ENCODE measurements around the gene NOSIP. TPM values are rescaled to one million over a fixed set of nuclear protein-coding genes. Genes with fewer than 3 reads are reported as not detected.
A peak's percentile ranks its signal among the peaks of the same experiment; 100 is the strongest.

The NOSIP gene
- total RNA-seq, 1 donor from 2014 or later, result 47.0 TPM

DNA sequence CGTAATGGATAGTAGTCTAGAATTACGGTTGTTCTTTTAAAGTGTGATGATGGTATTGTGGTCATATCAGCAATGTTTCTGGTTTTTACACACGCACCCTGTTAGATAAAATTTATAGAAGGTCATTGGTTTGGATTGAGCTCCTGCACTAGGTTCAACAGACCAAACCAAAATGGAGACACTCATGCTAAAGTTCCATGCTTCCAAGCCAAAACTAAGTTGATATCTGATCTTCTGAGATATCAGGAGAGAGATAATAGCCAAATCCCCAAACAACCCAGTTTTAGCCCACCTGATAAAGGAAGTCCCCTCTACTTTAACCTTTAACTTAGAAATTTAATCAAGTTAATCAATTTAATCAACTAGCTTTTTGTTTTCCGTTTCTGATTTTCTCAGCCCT, 1.2 kb downstream of the NOSIP start:
- no peaks in the 10 kb centered on the region for H3K36me3 Mint-ChIP-seq (ENCODE audit: low read depth)
- no peaks in the 10 kb centered on the region for H3K9me3 Mint-ChIP-seq (ENCODE audit: low read depth)
- H3K27ac Mint-ChIP-seq (ENCODE audit: unreplicated experiment), result no peak overlapping the region
- TF ChIP-seq CTCF (IDR thresholded peaks at IDR 0.05), result no peak
- DNase-seq (ENCODE audit: low spot score), result no peak
- no peaks in the 10 kb centered on the region for H3K27me3 Mint-ChIP-seq (ENCODE audit: low read depth)
- H3K4me1 Mint-ChIP-seq (ENCODE audit: low read depth), result peaks cover 23% of the 10 kb centered on the region
- peak overlapping the region; percentile 88 for H3K4me3 Mint-ChIP-seq (ENCODE audit: unreplicated experiment)

- no peak for TF ChIP-seq CTCF (IDR thresholded peaks at IDR 0.05)
- Mint-ChIP-seq H3K4me1 (ENCODE audit: low read depth) (peaks cover 22% of the 10 kb centered on the region), H3K4me3 (ENCODE audit: unreplicated experiment) (no peak overlapping the region), H3K27ac (ENCODE audit: unreplicated experiment) (no peak overlapping the region), H3K36me3 (ENCODE audit: low read depth) (no peaks in the 10 kb centered on the region), H3K9me3 (ENCODE audit: low read depth) (no peaks in the 10 kb centered on the region), H3K27me3 (ENCODE audit: low read depth) (no peaks in the 10 kb centered on the region)
- DNase-seq (ENCODE audit: low spot score), result no peak
Measured at GRCh38 chr19:49574206-49574755, 6.1 kb downstream of the NOSIP start.

GRCh38 chr19:49573425-49573824, 6.9 kb downstream of the NOSIP start:
- H3K9me3 Mint-ChIP-seq (ENCODE audit: low read depth), result no peaks in the 10 kb centered on the region
- no peaks in the 10 kb centered on the region for H3K36me3 Mint-ChIP-seq (ENCODE audit: low read depth)
- DNase-seq (ENCODE audit: low spot score), result no peak
- H3K27ac Mint-ChIP-seq (ENCODE audit: unreplicated experiment), result no peak overlapping the region
- H3K4me3 Mint-ChIP-seq (ENCODE audit: unreplicated experiment), result no peak overlapping the region
- TF ChIP-seq CTCF (IDR thresholded peaks at IDR 0.05), result no peak
- no peaks in the 10 kb centered on the region for H3K27me3 Mint-ChIP-seq (ENCODE audit: low read depth)
- peaks cover 16% of the 10 kb centered on the region for H3K4me1 Mint-ChIP-seq (ENCODE audit: low read depth)

DNA sequence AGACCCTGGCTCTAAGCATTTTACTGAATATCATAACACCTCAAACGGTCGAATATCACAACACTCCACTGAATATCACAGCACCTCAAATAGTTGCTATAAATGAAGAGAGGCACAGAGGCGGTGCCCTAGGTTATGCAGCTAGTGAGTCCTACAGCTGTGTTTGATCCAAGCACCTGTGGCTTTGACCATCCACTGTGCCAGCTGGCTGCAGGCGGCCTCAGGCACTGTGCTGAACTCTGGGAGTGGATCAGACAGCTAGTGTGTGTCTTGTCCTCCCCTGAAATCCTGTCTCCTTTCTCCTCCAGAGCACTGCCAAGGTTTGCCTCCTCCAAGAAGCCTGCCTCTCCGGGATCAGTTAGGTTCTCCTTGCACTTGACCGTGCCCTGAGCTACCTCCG, 7.3 kb downstream of the NOSIP start:
- Mint-ChIP-seq H3K27me3 (ENCODE audit: low read depth) (no peaks in the 10 kb centered on the region), H3K27ac (ENCODE audit: unreplicated experiment) (no peak overlapping the region), H3K36me3 (ENCODE audit: low read depth) (no peaks in the 10 kb centered on the region), H3K9me3 (ENCODE audit: low read depth) (no peaks in the 10 kb centered on the region), H3K4me3 (ENCODE audit: unreplicated experiment) (no peak overlapping the region), H3K4me1 (ENCODE audit: low read depth) (peaks cover 20% of the 10 kb centered on the region)
- TF ChIP-seq CTCF (IDR thresholded peaks at IDR 0.05), result no peak
- DNase-seq (ENCODE audit: low spot score), result no peak

- H3K9me3 Mint-ChIP-seq (ENCODE audit: low read depth), result no peaks in the 10 kb centered on the region
- H3K36me3 Mint-ChIP-seq (ENCODE audit: low read depth), result no peaks in the 10 kb centered on the region
- no peaks in the 10 kb centered on the region for H3K27me3 Mint-ChIP-seq (ENCODE audit: low read depth)
- no peak overlapping the region for H3K4me3 Mint-ChIP-seq (ENCODE audit: unreplicated experiment)
- peak; percentile 17 for TF ChIP-seq CTCF (IDR thresholded peaks at IDR 0.05)
- H3K4me1 Mint-ChIP-seq (ENCODE audit: low read depth), result peaks cover 21% of the 10 kb centered on the region
- DNase-seq (ENCODE audit: low spot score), result no peak
- peak overlapping the region; percentile 30 for H3K27ac Mint-ChIP-seq (ENCODE audit: unreplicated experiment)
Measured at GRCh38 chr19:49570997-49571676, 9.2 kb downstream of the NOSIP start.

All from chondrocyte (in vitro differentiated cells).